Mesenchymal stem cell (in vitro differentiated cells and primary cell): ENCODE results near the gene BTN2A1.

Experiments used
- DNase-seq: peaks from one replicate; pipeline ENCODE4 v3.0.0-alpha.2; 2013
- H2AFZ ChIP-seq: one replicate; pipeline ENCODE4 v1.6.1; 2013; ENCODE audit warnings: low read depth, mild to moderate bottlenecking, control low read depth, inconsistent platforms, low read length, moderate library complexity
- H2AK5ac ChIP-seq: 2 replicates; pipeline ENCODE4 v1.6.1; 2013; ENCODE audit warnings: low read length, moderate library complexity, mild to moderate bottlenecking, inconsistent platforms; ENCODE audit not compliant: severe bottlenecking
- H2BK120ac ChIP-seq: one replicate; pipeline ENCODE4 v1.6.1; 2013; ENCODE audit warnings: low read depth, mild to moderate bottlenecking, inconsistent platforms, low read length, moderate library complexity
- H2BK12ac ChIP-seq, 2 experiments: one replicate each; pipeline ENCODE4 v1.6.1; 2013; ENCODE audit warnings: inconsistent platforms in 2 of 2, low read length in 2 of 2, mild to moderate bottlenecking in 2 of 2, moderate library complexity in 2 of 2, control low read depth in 1 of 2
- H2BK15ac ChIP-seq: one replicate; pipeline ENCODE4 v1.6.1; 2013; ENCODE audit warnings: mild to moderate bottlenecking, low read depth, inconsistent platforms; ENCODE audit not compliant: poor library complexity, severe bottlenecking
- H2BK5ac ChIP-seq: 2 replicates; pipeline ENCODE4 v1.6.1; 2013; ENCODE audit warnings: low read depth, mild to moderate bottlenecking, low read length, control low read depth, inconsistent platforms; ENCODE audit not compliant: poor library complexity, severe bottlenecking
- H3K14ac ChIP-seq, 2 experiments: one replicate each; pipeline ENCODE4 v1.6.1; 2013; ENCODE audit warnings: inconsistent platforms in 2 of 2, low read length in 2 of 2, control low read depth in 1 of 2, mild to moderate bottlenecking in 1 of 2, moderate library complexity in 1 of 2
- H3K18ac ChIP-seq, 2 experiments: one replicate each; pipeline ENCODE4 v1.6.1; 2013; ENCODE audit warnings: inconsistent platforms in 2 of 2, low read length in 2 of 2, control low read depth in 1 of 2, low read depth in 1 of 2, mild to moderate bottlenecking in 1 of 2
- H3K23ac ChIP-seq, 2 experiments: one replicate each; pipeline ENCODE4 v1.6.1; 2013; ENCODE audit warnings: inconsistent platforms in 2 of 2, low read length in 2 of 2, mild to moderate bottlenecking in 2 of 2, moderate library complexity in 2 of 2, control low read depth in 1 of 2
- H3K27ac ChIP-seq: 2 replicates; pipeline ENCODE4 v1.5.1; 2013; ENCODE audit warnings: mild to moderate bottlenecking, moderate library complexity, low read length, control low read depth, inconsistent platforms; ENCODE audit not compliant: poor library complexity, severe bottlenecking
- H3K27me3 ChIP-seq, 2 experiments: 2 replicates each; pipeline versions ENCODE4 v1.6.1 to v1.7.0; 2013; ENCODE audit warnings: low read length in 2 of 2, mild to moderate bottlenecking in 2 of 2, moderate library complexity in 2 of 2, control low read depth in 1 of 2, inconsistent platforms in 1 of 2; ENCODE audit not compliant: control insufficient read depth in 1 of 2, insufficient read depth in 1 of 2
- H3K36me3 ChIP-seq, 2 experiments: 2 replicates each; pipeline versions ENCODE4 v1.6.1 to v1.7.0; 2013; ENCODE audit warnings: low read length in 2 of 2, control low read depth in 1 of 2, inconsistent platforms in 1 of 2, low read depth in 1 of 2, mild to moderate bottlenecking in 1 of 2; ENCODE audit not compliant: insufficient read depth in 2 of 2, control insufficient read depth in 1 of 2
- H3K4ac ChIP-seq, 2 experiments: one replicate each; pipeline ENCODE4 v1.6.1; 2013; ENCODE audit warnings: inconsistent platforms in 2 of 2, low read length in 2 of 2, mild to moderate bottlenecking in 2 of 2, moderate library complexity in 2 of 2, control low read depth in 1 of 2, low read depth in 1 of 2
- H3K4me1 ChIP-seq: 2 replicates; pipeline ENCODE4 v1.6.1; 2013; ENCODE audit warnings: low read depth, low read length, control low read depth; ENCODE audit not compliant: control insufficient read depth, insufficient read depth
- H3K4me2 ChIP-seq: 2 replicates; pipeline ENCODE4 v1.6.1; 2013; ENCODE audit warnings: low read length, mild to moderate bottlenecking, inconsistent platforms; ENCODE audit not compliant: poor library complexity, severe bottlenecking
- H3K4me3 ChIP-seq, 2 experiments: 2 replicates each; pipeline versions ENCODE4 v1.5.1 to v1.7.0; 2013; ENCODE audit warnings: low read length in 2 of 2, mild to moderate bottlenecking in 2 of 2, control low read depth in 1 of 2, low read depth in 1 of 2; ENCODE audit not compliant: insufficient read depth in 1 of 2
- H3K79me1 ChIP-seq: replicated peaks from 2 replicates; pipeline ENCODE4 v1.6.1; 2013; ENCODE audit warnings: mild to moderate bottlenecking, control low read depth, low read length, inconsistent platforms; ENCODE audit not compliant: poor library complexity, severe bottlenecking
- H3K9ac ChIP-seq: 2 replicates; pipeline ENCODE4 v1.7.0; 2013; ENCODE audit warnings: mild to moderate bottlenecking, low read length, moderate library complexity
- H3K9me3 ChIP-seq: 2 replicates; pipeline ENCODE4 v1.7.0; 2013; ENCODE audit warnings: mild to moderate bottlenecking, low read length; ENCODE audit not compliant: control insufficient read depth
- H4K8ac ChIP-seq: one replicate; pipeline ENCODE4 v1.6.1; 2013; ENCODE audit warnings: inconsistent platforms, mild to moderate bottlenecking, low read length, moderate library complexity
- H4K91ac ChIP-seq: one replicate; pipeline ENCODE4 v1.6.1; 2013; ENCODE audit warnings: mild to moderate bottlenecking, low read length, inconsistent platforms
- WGBS: methylation state at CpG from one replicate; pipeline ENCODE4 v1.1.7; 2013; ENCODE audit warnings: mixed read lengths; 5-methylcytosine and 5-hydroxymethylcytosine counted together

Gene BTN2A1

GRCh38 chr6:26445934-26446667 is 11.7 kb upstream of the BTN2A1 start:
- DNase-seq, result no peak
- no peak overlapping the region for H3K23ac ChIP-seq

GRCh38 chr6:26447257-26447656 is 10.5 kb upstream of the BTN2A1 start:
- Histone ChIP-seq H3K36me3 (peaks cover 15 to 81% of the 10 kb centered on the region in 2 experiments), H3K4ac (no peak overlapping the region), H3K4me2 (no peak overlapping the region), H3K9me3 (no peaks in the 10 kb centered on the region), H4K91ac (no peak overlapping the region), H2AFZ (no peak overlapping the region), H2BK15ac (no peak overlapping the region), H2BK120ac (no peak overlapping the region), H2BK5ac (no peak overlapping the region), H3K23ac (no peak overlapping the region), H3K4me3 (no peak overlapping the region), H3K27me3 (no peaks in the 10 kb centered on the region), H2BK12ac (no peak overlapping the region), H2AK5ac (no peak overlapping the region), H4K8ac (no peak overlapping the region), H3K79me1 (no peaks in the 10 kb centered on the region), H3K18ac (no peak overlapping the region), H3K27ac (no peak overlapping the region), H3K9ac (no peak overlapping the region), H3K4me1 (no peaks in the 10 kb centered on the region), H3K14ac (no peak overlapping the region)
- WGBS, result 89% methylated on average over 5 of the region's 5 CpGs
- DNase-seq, result no peak

More at GRCh38 chr6:26445934-26446667, 11.7 kb upstream of the BTN2A1 start:
- no peak overlapping the region for H2BK12ac ChIP-seq
- H3K4me3 ChIP-seq, result no peak overlapping the region
- no peaks in the 10 kb centered on the region for H3K9me3 ChIP-seq
- H3K79me1 ChIP-seq, result peaks cover 3% of the 10 kb centered on the region
- no peak overlapping the region for H2AK5ac ChIP-seq
- no peak overlapping the region for H4K8ac ChIP-seq
- no peak overlapping the region for H2AFZ ChIP-seq
- no peak overlapping the region for H3K14ac ChIP-seq
- H3K4me2 ChIP-seq, result no peak overlapping the region
- no peak overlapping the region for H2BK15ac ChIP-seq
- no peak overlapping the region for H3K9ac ChIP-seq
- peak overlapping the region; percentile 56 for H4K91ac ChIP-seq
- no peak overlapping the region for H2BK5ac ChIP-seq
- H3K18ac ChIP-seq, result no peak overlapping the region
- peaks cover 13 to 69% of the 10 kb centered on the region in 2 experiments for H3K36me3 ChIP-seq
- peaks cover 3% of the 10 kb centered on the region for H3K4me1 ChIP-seq
- H3K4ac ChIP-seq, result no peak overlapping the region
- no peak overlapping the region for H3K27ac ChIP-seq
- no peaks in the 10 kb centered on the region for H3K27me3 ChIP-seq
- 55% methylated on average over 4 of the region's 5 CpGs for WGBS
- H2BK120ac ChIP-seq, result no peak overlapping the region

GRCh38 chr6:26450240-26450639 is 7.5 kb upstream of the BTN2A1 start:
- Histone ChIP-seq H3K14ac (no peak overlapping the region), H2BK15ac (no peak overlapping the region), H3K79me1 (no peaks in the 10 kb centered on the region), H2BK12ac (no peak overlapping the region), H4K8ac (no peak overlapping the region), H3K9me3 (no peaks in the 10 kb centered on the region), H2BK120ac (no peak overlapping the region), H2BK5ac (no peak overlapping the region), H3K9ac (no peak overlapping the region), H3K18ac (no peak overlapping the region), H3K27me3 (no peaks in the 10 kb centered on the region), H2AK5ac (no peak overlapping the region), H3K36me3 (peaks cover 15 to 68% of the 10 kb centered on the region in 2 experiments), H3K4me2 (no peak overlapping the region), H3K27ac (no peak overlapping the region), H3K4me3 (no peak overlapping the region), H4K91ac (no peak overlapping the region), H3K4ac (no peak overlapping the region), H3K23ac (no peak overlapping the region), H2AFZ (no peak overlapping the region), H3K4me1 (no peaks in the 10 kb centered on the region)
- WGBS, result 100% methylated on average over 3 of the region's 3 CpGs
- no peak for DNase-seq

GRCh38 chr6:26452631-26453235 is 5.0 kb upstream of the BTN2A1 start:
- no peak overlapping the region for H2AFZ ChIP-seq
- H2AK5ac ChIP-seq, result no peak overlapping the region
- no peak overlapping the region for H3K18ac ChIP-seq
- no peak overlapping the region for H2BK120ac ChIP-seq
- H2BK12ac ChIP-seq, result no peak overlapping the region
- no peak overlapping the region for H3K14ac ChIP-seq
- no peaks in the 10 kb centered on the region for H3K27me3 ChIP-seq
- DNase-seq, result no peak
- H2BK5ac ChIP-seq, result no peak overlapping the region
- H3K4me1 ChIP-seq, result peaks cover 3% of the 10 kb centered on the region
- no peak overlapping the region for H2BK15ac ChIP-seq
- H3K27ac ChIP-seq, result no peak overlapping the region
- H3K79me1 ChIP-seq, result no peaks in the 10 kb centered on the region
- no peak overlapping the region for H3K4ac ChIP-seq
- 100% methylated on average over 1 of the region's 1 CpG for WGBS
- peaks cover 12 to 44% of the 10 kb centered on the region in 2 experiments for H3K36me3 ChIP-seq
- no peak overlapping the region for H4K91ac ChIP-seq
- H3K23ac ChIP-seq, result no peak overlapping the region
- no peak overlapping the region for H3K4me2 ChIP-seq
- no peak overlapping the region for H3K9ac ChIP-seq
- H3K4me3 ChIP-seq, result no peak overlapping the region
- H3K9me3 ChIP-seq, result no peaks in the 10 kb centered on the region
- no peak overlapping the region for H4K8ac ChIP-seq
